K562 (cell line): ENCODE data around the gene LAMB2. TPM values are rescaled to one million over a fixed set of nuclear protein-coding genes. Genes with fewer than 3 reads are reported as not detected.

Experiments
- ATAC-seq: fragments of 200-7000 bp; cut with Tn5 transposase; 3 replicates; pipeline ENCODE4 v1.9.1; 2020; ENCODE audit warnings: moderate library complexity
- BruUV-seq: library from RNA; stranded (reverse); fragments of 400-500 nt; replicated peaks from 2 replicates; lab custom pipeline; 2021; lab: Mats Ljungman, UMichigan
- CTCF ChIA-PET: fragments of 300-600 bp; formaldehyde crosslinking; extraction: SDS; loops from one replicate; lab custom pipeline; 2021; ENCODE audit warnings: low intra/inter-chr PET ratio; lab: Yijun Ruan, JAX
- POLR2A ChIA-PET: fragments of 300-600, 350-650 bp; sonication (Branson Sonifier 250); formaldehyde crosslinking; extraction: SDS; loops from one replicate; lab custom pipeline; 2021; ENCODE audit warnings: antibody characterized with exemption, inconsistent platforms; lab: Yijun Ruan, JAX
- DNase-seq, 4 experiments: peaks; one replicate each; pipeline versions ENCODE4 v3.0.0 to v3.0.0-alpha.2; 2011 to 2018; ENCODE audit warnings: low spot score in 3 of 4, mixed read lengths in 3 of 4; ENCODE audit errors: extremely low read depth in 1 of 4
- FAIRE-seq: peaks from 2 replicates; lab custom pipeline; 2011; peaks lifted over from hg19 to GRCh38; lab: Jason Lieb, UNC
- H2AFZ ChIP-seq: 2 replicates; pipeline ENCODE4 v1.6.0; 2011; ENCODE audit warnings: low read depth, low read length, control low read depth, inconsistent platforms
- H3K27ac ChIP-seq: fragments of 200-600 bp; 3 replicates; pipeline ENCODE4 v1.8.0; 2011; ENCODE audit warnings: low read depth, mild to moderate bottlenecking, control low read depth, inconsistent platforms, low read length, moderate library complexity, mixed read lengths; ENCODE audit errors: extremely low read depth
- H3K27me3 ChIP-seq, 2 experiments: fragments of 300-600 bp in 1 of 2; 2 replicates in 1 of 2; 3 replicates in 1 of 2; pipeline versions ENCODE4 v1.6.0 to v1.8.0; 2011; ENCODE audit warnings: inconsistent platforms in 2 of 2, low read length in 2 of 2, mild to moderate bottlenecking in 1 of 2, mixed read lengths in 1 of 2, moderate library complexity in 1 of 2; ENCODE audit not compliant: control insufficient read depth in 2 of 2, insufficient read depth in 2 of 2
- H3K36me3 ChIP-seq: fragments of 300-600 bp; 3 replicates; pipeline ENCODE4 v1.8.0; 2011; ENCODE audit warnings: mild to moderate bottlenecking, low read length, inconsistent platforms; ENCODE audit not compliant: control insufficient read depth, insufficient read depth
- H3K4me1 ChIP-seq, 2 experiments: fragments of 200-600 bp in 1 of 2; replicated peaks in 1 of 2; 2 replicates in 1 of 2; 3 replicates in 1 of 2; pipeline versions ENCODE4 v1.5.1 to v1.8.0; 2011; ENCODE audit warnings: inconsistent platforms in 2 of 2, low read length in 2 of 2, mild to moderate bottlenecking in 1 of 2, mixed read lengths in 1 of 2, moderate library complexity in 1 of 2; ENCODE audit not compliant: control insufficient read depth in 2 of 2, insufficient read depth in 2 of 2
- H3K4me2 ChIP-seq: 2 replicates; pipeline ENCODE4 v1.6.1; 2011; ENCODE audit warnings: low read length, control low read depth, inconsistent platforms, mixed read lengths; ENCODE audit not compliant: insufficient read depth
- H3K4me3 ChIP-seq: fragments of 200-600 bp; sonication (generic), shearing (Covaris generic); 2 replicates; pipeline ENCODE4 v1.5.1; 2016; ENCODE audit warnings: control low read depth, inconsistent platforms
- H3K79me2 ChIP-seq: fragments of 200-600 bp; 3 replicates; pipeline ENCODE4 v1.8.0; 2011; ENCODE audit warnings: low read length, inconsistent platforms; ENCODE audit not compliant: control insufficient read depth, insufficient read depth
- H3K9ac ChIP-seq, 2 experiments: 2 replicates each; pipeline versions ENCODE4 v1.6.0 to v1.6.1; 2011; ENCODE audit warnings: low read depth in 2 of 2, low read length in 2 of 2, control low read depth in 1 of 2, inconsistent platforms in 1 of 2, mild to moderate bottlenecking in 1 of 2, mixed read lengths in 1 of 2; ENCODE audit not compliant: insufficient read depth in 1 of 2
- H3K9me1 ChIP-seq: one replicate; pipeline ENCODE4 v1.6.0; 2011; ENCODE audit warnings: inconsistent platforms, mild to moderate bottlenecking, low read length, moderate library complexity; ENCODE audit not compliant: control insufficient read depth, insufficient read depth
- H3K9me3 ChIP-seq: replicated peaks from 2 replicates; pipeline ENCODE4 v1.5.1; 2011; ENCODE audit warnings: low read depth, low read length, inconsistent platforms; ENCODE audit not compliant: control insufficient read depth, insufficient read depth
- H4K20me1 ChIP-seq: replicated peaks from 2 replicates; pipeline ENCODE4 v1.6.1; 2011; ENCODE audit warnings: low read length, inconsistent platforms, mixed read lengths; ENCODE audit not compliant: control insufficient read depth, insufficient read depth
- ATF2 ChIP-seq: sonication (generic); formaldehyde crosslinking; IDR thresholded peaks from 2 replicates; pipeline ENCODE4 v1.8.1; 2022; ENCODE audit warnings: missing genetic modification reagents
- CAMTA2 ChIP-seq: fragments of 250-450 bp; sonication (Bioruptor Pico); conservative IDR thresholded peaks from 2 replicates; pipeline ENCODE4 v1.5.1; 2022
- CBX5 ChIP-seq: IDR thresholded peaks from 2 replicates; pipeline ENCODE4 v1.6.1; 2014; ENCODE audit warnings: low read depth, borderline replicate concordance
- DMBX1 ChIP-seq: fragments of 250-450 bp; sonication (Bioruptor Pico); IDR thresholded peaks from 2 replicates; pipeline ENCODE4 v1.8.0; 2022; ENCODE audit warnings: inconsistent platforms, mild to moderate bottlenecking, moderate library complexity, borderline replicate concordance
- HCFC1 ChIP-seq: IDR thresholded peaks from 2 replicates; pipeline ENCODE4 v1.6.1; 2012; ENCODE audit warnings: low read depth, low read length, improper control_type of control experiment
- MAFK ChIP-seq: IDR thresholded peaks from 2 replicates; pipeline ENCODE4 v1.6.1; 2011; ENCODE audit warnings: low read length, improper control_type of control experiment
- MED1 ChIP-seq: sonication (generic); formaldehyde crosslinking; IDR thresholded peaks from 2 replicates; pipeline ENCODE4 v1.8.1; 2023; ENCODE audit warnings: missing genetic modification reagents, borderline replicate concordance
- NCOR1 ChIP-seq: fragments of 450-650 bp; IDR thresholded peaks from 2 replicates; pipeline ENCODE4 v1.6.1; 2016; ENCODE audit warnings: mild to moderate bottlenecking, moderate library complexity
- PHF21A ChIP-seq: fragments of 450-650 bp; IDR thresholded peaks from 2 replicates; pipeline ENCODE4 v1.6.1; 2017; ENCODE audit warnings: low read depth, borderline replicate concordance
- SMAD1 ChIP-seq: fragments of 150-350 bp; IDR thresholded peaks from 2 replicates; pipeline ENCODE4 v1.6.1; 2014; ENCODE audit warnings: low read length, low read depth; ENCODE audit not compliant: partially characterized antibody
- SP2 ChIP-seq: IDR thresholded peaks from 2 replicates; pipeline ENCODE4 v1.6.1; 2011; ENCODE audit warnings: mild to moderate bottlenecking, low read depth, low read length, moderate library complexity; ENCODE audit not compliant: poor library complexity, severe bottlenecking; ENCODE audit errors: extremely low read depth
- ZNF133 ChIP-seq: fragments of 250-450 bp; sonication (Bioruptor Pico); IDR thresholded peaks from 2 replicates; pipeline ENCODE4 v1.4.0; 2020; ENCODE audit warnings: mild to moderate bottlenecking
- ZNF717 ChIP-seq: fragments of 250-450 bp; sonication (Bioruptor Pico); IDR thresholded peaks from 2 replicates; pipeline ENCODE4 v1.5.0; 2021
- WGBS: fragments of 100-300 bp; shearing (Covaris generic); methylation state at CpG from one replicate; pipeline ENCODE4 v1.1.6; 2016; ENCODE audit warnings: low coverage, mixed read lengths; ENCODE audit not compliant: insufficient coverage; ENCODE audit errors: missing lambda C conversion rate; 5-methylcytosine and 5-hydroxymethylcytosine counted together
- in situ Hi-C: fragments of 300-500 bp; cut with MboI; formaldehyde crosslinking; loops from 4 replicates; pipeline ENCODE4 v1.15.0; 2018; ENCODE audit warnings: inconsistent platforms, mixed read lengths
- intact Hi-C: fragments of 100-400 bp; cut with micrococcal nuclease; formaldehyde crosslinking; loops from 2 replicates; pipeline ENCODE4 v1.14.2; 2022
- polyA plus RNA-seq, 8 experiments: library from polyadenylated mRNA; depleted of rRNA in 4 of 8; stranded (reverse) in 5 of 8; unstranded in 3 of 8; fragments of >200 nt; fragmentation: Nextera tagmentation in 2 of 8; fragmentation: Illumina TruSeq in 1 of 8; extraction: Ambion mirVana in 2 of 8; extraction: Trizol in 1 of 8; gene quantifications; 2 replicates each; pipeline versions ENCODE4 v1.2.1 to v1.2.3, GENCODE V29; 2011 to 2014; ENCODE audit warnings: inconsistent platforms in 1 of 8, missing spikeins in 1 of 8
- total RNA-seq, 7 experiments: library from RNA; depleted of rRNA in 6 of 7; stranded (reverse); fragments of >200 nt in 6 of 7; fragmentation: Illumina TruSeq in 2 of 7; extraction: Trizol in 2 of 7; gene quantifications; 2 replicates each; pipeline versions ENCODE4 v1.2.1 to v1.2.3, GENCODE V29; 2011 to 2021; ENCODE audit warnings: low replicate concordance in 1 of 7
- TF ChIP-seq, protein P1 (sequence below): IDR thresholded peaks from 2 replicates; pipeline ENCODE4 v1.6.1; 2014; ENCODE audit warnings: antibody characterized with exemption
- TF ChIP-seq, protein P2 (sequence below): fragments of 450-650 bp; formaldehyde crosslinking; IDR thresholded peaks from 2 replicates; pipeline ENCODE4 v1.4.0; 2022; ENCODE audit warnings: missing genetic modification characterization
- TF ChIP-seq, protein P3 (sequence below): fragments of 250-450 bp; sonication (Bioruptor Pico); IDR thresholded peaks from 2 replicates; pipeline ENCODE4 v1.5.0; 2022; ENCODE audit warnings: mild to moderate bottlenecking

Gene LAMB2
- total and polyA plus RNA-seq, 9 of the 15 experiments (the other 6 are each of a cell fraction or from before 2014, with no cell fraction given) = 1.4 to 26.0 (median 16.2) TPM

DNA sequence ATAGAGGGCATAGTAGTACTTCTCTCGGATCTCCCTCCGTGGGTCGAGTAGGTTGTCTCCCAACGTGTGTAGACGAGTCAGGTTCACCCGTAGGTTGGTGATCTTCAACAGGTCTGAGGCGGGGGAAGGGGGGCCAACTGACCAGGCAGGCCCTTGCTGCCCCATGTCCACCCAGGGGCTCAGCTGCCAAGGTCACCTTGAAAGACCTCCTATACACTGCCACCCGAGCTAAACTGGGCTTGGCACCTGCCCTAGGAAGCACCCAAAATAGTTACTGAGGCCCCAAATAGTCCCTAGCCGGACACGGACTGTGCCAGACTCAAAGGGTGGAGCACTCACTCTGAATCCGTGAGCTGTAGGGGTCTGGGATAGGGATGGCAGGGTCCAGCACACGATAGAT, 1.8 kb downstream of the LAMB2 start:
- no peaks in the 10 kb centered on the region for H4K20me1 ChIP-seq
- H3K9me1 ChIP-seq = no peaks in the 10 kb centered on the region
- no peak for FAIRE-seq
- H3K27ac ChIP-seq = no peak overlapping the region
- no TSS peak for BruUV-seq
- peaks cover 2 to 32% of the 10 kb centered on the region in 2 experiments; a peak in 4 of 5 replicates for H3K4me1 ChIP-seq
- in situ Hi-C loops (no loop called here), intact Hi-C loops (no loop called here)
- no peaks in the 10 kb centered on the region for H3K9me3 ChIP-seq
- H3K79me2 ChIP-seq = no peaks in the 10 kb centered on the region; the same call in 2 of the 3 replicates
- DNase-seq = no peak
- 81% methylated on average over 12 of the region's 12 CpGs for WGBS
- ATAC-seq = no peak
- CTCF ChIA-PET = no interaction called here
- H3K4me2 ChIP-seq = no peak overlapping the region
- no peak overlapping the region for H3K4me3 ChIP-seq
- POLR2A ChIA-PET = interaction anchor here (0.6 to 2.4 kb wide), 3 partner anchors 10 to 174 kb away, joined by 3 to 8 read pairs (median 3); partner anchors contain the start of gene USP19
- no peak overlapping the region for H2AFZ ChIP-seq
- H3K36me3 ChIP-seq = no peaks in the 10 kb centered on the region
- H3K9ac ChIP-seq = no peak overlapping the region
- no peaks in the 10 kb centered on the region for H3K27me3 ChIP-seq
- TF ChIP-seq SMAD1 (no peak), MED1 (CRISPR knock-in tag) (no peak), ATF2 (no peak), CBX5 (no peak), ZNF717 (CRISPR knock-in tag) (no peak), HCFC1 (no peak), MAFK (no peak), ZNF133 (CRISPR knock-in tag) (no peak), DMBX1 (CRISPR knock-in tag) (no peak), PHF21A (no peak), CAMTA2 (no peak), NCOR1 (no peak), SP2 (no peak)
- TF ChIP-seq, protein P1, sequence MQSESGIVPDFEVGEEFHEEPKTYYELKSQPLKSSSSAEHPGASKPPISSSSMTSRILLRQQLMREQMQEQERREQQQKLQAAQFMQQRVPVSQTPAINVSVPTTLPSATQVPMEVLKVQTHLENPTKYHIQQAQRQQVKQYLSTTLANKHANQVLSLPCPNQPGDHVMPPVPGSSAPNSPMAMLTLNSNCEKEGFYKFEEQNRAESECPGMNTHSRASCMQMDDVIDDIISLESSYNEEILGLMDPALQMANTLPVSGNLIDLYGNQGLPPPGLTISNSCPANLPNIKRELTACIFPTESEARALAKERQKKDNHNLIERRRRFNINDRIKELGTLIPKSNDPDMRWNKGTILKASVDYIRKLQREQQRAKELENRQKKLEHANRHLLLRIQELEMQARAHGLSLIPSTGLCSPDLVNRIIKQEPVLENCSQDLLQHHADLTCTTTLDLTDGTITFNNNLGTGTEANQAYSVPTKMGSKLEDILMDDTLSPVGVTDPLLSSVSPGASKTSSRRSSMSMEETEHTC = no peak
- TF ChIP-seq, protein P2, sequence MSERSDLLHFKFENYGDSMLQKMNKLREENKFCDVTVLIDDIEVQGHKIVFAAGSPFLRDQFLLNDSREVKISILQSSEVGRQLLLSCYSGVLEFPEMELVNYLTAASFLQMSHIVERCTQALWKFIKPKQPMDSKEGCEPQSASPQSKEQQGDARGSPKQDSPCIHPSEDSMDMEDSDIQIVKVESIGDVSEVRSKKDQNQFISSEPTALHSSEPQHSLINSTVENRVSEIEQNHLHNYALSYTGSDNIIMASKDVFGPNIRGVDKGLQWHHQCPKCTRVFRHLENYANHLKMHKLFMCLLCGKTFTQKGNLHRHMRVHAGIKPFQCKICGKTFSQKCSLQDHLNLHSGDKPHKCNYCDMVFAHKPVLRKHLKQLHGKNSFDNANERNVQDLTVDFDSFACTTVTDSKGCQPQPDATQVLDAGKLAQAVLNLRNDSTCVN (CRISPR knock-in tag) = no peak
- TF ChIP-seq, protein P3, sequence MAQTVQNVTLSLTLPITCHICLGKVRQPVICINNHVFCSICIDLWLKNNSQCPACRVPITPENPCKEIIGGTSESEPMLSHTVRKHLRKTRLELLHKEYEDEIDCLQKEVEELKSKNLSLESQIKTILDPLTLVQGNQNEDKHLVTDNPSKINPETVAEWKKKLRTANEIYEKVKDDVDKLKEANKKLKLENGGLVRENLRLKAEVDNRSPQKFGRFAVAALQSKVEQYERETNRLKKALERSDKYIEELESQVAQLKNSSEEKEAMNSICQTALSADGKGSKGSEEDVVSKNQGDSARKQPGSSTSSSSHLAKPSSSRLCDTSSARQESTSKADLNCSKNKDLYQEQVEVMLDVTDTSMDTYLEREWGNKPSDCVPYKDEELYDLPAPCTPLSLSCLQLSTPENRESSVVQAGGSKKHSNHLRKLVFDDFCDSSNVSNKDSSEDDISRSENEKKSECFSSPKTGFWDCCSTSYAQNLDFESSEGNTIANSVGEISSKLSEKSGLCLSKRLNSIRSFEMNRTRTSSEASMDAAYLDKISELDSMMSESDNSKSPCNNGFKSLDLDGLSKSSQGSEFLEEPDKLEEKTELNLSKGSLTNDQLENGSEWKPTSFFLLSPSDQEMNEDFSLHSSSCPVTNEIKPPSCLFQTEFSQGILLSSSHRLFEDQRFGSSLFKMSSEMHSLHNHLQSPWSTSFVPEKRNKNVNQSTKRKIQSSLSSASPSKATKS (CRISPR knock-in tag) = no peak
